Kasumi-1 (cell line): ENCODE results near the gene SEC61A1.

Source experiments
- DNase-seq, 2 experiments: peaks; one replicate each; lab custom pipeline; 2025; lab: John Stamatoyannopoulos, UW

Gene SEC61A1

DNA sequence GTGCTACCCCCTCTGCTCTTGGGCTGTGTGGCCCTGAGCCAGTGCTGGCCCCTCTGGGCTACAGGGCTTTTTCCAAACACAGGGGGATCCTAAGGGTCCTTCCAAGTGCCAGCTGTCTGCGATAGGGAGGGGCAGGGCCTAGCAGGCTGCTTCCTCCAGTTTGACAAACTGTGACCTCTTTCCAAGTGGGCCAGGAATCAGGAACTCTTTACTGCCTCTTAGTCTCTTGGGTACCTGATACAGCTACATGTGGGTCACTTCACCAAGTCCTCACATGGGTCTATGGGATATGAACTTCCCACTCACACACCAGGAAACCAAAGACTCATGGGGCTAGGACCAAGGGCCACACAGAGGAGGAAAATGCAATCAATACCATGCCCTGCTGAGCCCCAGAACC, 25.4 kb downstream of the SEC61A1 start:
- no peak for DNase-seq

- no peak for DNase-seq
Measured at GRCh38 chr3:128078322-128078721, 26.1 kb downstream of the SEC61A1 start.

DNA sequence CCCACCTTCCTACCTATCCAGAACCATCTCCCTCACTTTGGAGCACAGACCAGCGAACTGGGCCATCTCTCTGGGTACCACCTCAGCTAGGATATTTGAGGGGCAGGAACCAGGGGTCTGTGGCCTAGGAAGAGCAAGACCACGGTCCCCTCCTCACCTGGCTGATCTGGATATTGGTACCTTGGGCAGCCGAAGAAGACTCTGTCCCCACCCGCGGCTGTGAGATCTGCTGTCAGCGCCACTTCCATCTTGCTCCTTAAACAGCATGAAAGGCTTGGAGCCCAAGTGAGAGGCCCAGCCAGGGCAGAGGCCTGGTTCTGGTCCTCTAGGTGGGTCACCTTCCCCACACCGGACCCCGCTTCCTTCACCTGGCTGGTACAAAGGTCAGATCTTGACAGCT, 26.6 kb downstream of the SEC61A1 start:
- no peak for DNase-seq

DNA sequence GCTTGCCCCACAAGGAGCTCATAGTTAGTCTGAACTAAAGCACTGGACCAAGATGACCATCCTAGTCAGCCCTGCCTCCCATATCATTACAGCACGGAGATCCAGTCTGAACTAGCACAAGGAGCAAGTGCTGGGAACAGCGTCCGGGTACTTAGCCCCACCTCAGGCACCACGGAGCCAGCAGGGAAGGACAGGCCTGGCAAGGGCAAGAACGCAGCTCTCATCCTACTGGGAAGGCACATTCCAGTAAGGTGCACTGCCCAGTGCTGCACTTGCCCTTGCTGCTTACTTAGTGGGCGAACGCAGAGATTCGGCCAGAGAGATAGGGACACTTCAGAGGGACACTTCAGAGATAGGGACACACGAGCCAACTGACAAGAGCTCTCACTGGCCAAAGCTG, 27.6 kb downstream of the SEC61A1 start:
- DNase-seq, result no peak

DNA sequence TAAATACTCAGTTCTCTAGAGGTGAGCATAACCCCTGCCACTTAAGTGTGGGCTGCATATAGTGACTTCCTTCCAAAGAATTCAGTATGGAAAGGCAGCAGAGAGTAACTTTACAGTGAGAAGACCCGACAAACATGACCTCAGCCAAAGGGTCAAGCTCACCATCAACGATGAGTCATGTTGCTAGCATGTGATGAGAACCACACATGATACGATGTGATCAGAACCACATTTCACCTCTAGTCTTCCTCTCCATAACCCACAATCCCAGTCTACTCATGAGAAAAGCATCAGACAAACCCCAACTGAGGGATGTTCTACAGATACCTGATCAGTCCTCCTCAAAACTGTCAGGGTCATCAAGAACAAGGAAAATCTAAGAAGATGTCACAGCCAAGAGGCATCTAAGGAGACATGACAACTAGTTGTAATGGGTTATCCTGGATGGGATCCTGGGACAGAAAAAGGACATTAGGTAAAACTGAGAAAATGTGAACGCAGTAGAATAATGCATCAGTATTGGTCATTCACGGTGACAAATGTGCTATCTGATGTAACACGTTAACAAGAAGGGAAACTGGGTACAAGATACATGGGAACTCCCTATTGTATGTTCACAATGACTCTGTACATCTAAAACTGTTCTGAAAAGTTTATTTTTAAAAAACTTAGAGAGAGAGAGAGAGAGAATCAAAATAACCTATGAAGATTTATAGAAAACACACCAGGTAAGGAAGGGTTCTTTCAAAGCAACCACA, 28.3 kb downstream of the SEC61A1 start:
- DNase-seq, result no peak

DNA sequence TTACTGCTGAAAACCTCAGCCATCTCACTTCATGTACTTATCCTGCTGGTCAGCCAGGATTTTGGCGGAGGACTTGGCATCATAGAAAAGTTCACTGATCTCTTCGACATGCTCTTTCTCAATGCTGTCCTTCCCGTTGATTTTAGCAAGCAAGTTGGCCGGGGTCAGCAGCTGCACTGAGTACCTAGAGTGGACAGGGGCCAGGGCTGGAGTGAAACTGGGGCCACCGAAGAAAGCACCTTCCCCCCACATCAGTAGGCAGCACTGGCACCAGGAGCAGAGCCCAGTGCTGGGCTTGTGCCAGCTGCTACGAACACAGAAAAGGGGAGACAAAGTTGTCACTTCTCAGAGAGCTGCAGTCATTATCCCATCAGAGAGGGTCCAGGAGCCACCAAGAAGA, 29.0 kb downstream of the SEC61A1 start:
- no peak for DNase-seq

GRCh38 chr3:128081846-128082245, 29.6 kb downstream of the SEC61A1 start:
- no peak for DNase-seq

GRCh38 chr3:128082546-128082945, 30.3 kb downstream of the SEC61A1 start:
- DNase-seq, result no peak

GRCh38 chr3:128083396-128083795, 31.2 kb downstream of the SEC61A1 start:
- no peak for DNase-seq

- no peak for DNase-seq
Measured at GRCh38 chr3:128083980-128084674, 31.9 kb downstream of the SEC61A1 start.

DNA sequence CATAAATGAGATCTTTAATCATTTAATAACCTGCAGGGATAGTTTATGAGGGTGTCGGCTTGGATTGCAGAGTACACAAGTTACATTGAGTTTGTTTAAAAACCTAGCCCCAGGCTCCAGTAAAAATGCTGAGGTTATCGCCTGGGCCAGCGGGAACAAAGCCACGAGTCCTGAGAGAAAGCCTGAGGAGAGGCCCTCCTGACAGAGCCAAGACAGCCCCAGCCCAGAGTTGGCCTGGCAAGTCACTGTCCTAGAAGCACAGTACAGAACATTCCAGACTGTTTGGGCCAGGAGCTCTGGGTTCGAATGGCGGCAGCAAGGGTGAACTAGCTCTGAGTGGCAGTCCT, 32.4 kb downstream of the SEC61A1 start:
- no peak for DNase-seq

DNA sequence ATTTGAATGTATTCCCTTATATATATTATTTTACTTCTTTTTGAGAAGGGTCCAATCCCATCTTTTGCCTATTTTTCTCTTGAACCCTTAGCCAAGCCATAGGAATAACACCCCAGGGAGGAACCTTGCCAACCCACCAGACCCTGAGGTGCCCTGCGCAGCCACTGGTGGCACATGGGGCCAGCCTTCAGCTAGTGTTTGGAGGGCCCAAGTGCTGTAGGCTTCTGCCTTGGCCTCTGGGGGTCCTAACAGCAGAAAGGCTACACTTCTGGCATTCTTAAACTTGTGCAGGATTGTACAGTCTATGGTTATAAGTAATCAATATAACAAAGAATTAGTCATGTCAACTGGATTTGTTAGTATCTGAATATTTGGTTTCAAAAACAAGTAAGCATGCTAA, 36.9 kb downstream of the SEC61A1 start:
- no peak for DNase-seq

- DNase-seq, result no peak
Measured at GRCh38 chr3:128091586-128091985, 39.3 kb downstream of the SEC61A1 start.

GRCh38 chr3:128094295-128095151, 42.3 kb downstream of the SEC61A1 start:
- peak; percentile 58 to 59 for DNase-seq

DNA sequence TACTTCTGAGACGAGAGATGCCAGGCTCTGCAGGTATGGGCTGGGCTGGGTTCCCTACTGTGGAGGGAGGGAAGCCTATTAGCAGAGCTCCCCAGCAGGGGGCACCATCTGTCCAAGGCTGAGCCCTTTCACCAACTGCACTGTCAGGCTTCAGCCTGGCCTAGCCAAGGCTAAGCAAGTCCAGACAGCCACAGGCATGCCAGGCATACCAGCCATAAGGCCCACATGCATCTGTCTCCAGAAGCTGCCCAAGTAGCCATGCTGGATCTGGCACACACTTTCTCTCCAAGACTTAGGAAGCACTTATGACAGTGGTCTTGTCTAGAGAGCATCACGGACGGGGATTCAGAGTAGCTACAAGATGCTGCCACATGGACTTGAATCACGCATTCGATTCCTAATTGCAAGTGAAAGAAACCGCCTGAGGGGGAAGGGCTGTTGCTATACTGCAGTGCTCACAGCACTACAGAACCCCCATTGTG, 43.0 kb downstream of the SEC61A1 start:
- peak; percentile 42 to 63 for DNase-seq

DNA sequence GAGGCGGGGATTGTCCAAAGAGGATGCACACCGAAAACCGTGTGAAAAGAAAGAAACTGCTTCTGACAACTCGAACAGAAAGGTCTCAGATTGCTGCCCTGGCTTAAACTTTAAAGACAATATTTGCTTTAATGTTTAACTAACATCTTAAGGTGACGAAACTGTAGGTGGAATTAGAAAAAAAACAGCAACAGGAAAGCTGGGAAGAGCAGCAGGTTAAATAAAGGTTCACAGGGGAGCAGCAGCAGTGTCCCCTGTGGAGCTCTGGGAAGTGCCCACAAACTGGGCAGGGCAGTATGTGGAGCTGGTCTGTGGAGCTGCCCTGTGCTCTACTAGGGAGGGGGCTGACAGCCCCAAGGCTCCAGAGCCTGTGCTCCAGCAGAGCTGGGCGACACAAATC, 46.0 kb downstream of the SEC61A1 start:
- DNase-seq, result no peak

- no peak for DNase-seq
Measured at GRCh38 chr3:128100161-128100560, 47.9 kb downstream of the SEC61A1 start.

DNA sequence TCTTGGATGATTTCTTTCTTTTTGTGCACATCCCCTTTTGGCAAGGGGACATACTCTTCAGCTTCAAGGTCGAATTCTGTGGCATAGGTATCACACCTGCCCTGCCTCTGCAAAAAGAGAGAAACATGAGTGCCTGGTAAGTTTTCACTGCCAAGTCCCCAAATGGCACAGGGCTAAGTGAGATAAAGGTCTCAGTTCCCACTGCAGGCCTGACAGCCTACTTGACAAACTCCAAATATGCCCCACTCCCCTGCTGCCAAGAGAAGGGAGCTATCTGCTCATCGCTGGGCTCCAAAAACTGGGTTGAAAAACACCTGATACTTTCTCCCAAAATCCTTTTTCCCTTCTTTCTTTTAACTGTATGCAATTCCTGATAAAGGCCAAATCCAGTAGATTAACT, 48.4 kb downstream of the SEC61A1 start:
- no peak for DNase-seq

DNA sequence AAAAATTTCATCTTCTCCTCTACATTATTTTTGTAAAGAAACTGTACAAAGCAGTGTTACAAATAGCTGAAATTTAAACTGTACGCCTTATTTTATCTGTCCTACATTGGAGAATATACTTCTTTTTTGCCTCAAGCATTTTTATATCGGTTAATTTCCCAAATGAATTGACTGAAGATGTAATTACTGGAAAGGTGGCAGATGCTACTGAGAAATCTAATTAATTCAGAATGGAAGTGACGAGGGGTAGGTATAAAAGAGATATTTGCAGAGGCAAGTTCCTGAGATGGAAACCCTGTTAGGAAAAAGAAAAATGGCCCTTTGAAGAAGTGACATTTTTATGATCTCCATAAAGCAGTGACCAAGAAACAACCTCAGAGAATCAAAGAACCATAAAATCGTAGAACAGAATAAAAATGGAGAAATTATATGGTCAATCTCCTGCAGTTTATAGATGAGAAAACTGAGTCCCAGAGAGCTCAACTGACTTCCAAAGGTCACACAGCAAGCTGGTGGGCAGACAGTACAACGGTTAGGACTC, 51.0 kb downstream of the SEC61A1 start:
- no peak for DNase-seq

DNA sequence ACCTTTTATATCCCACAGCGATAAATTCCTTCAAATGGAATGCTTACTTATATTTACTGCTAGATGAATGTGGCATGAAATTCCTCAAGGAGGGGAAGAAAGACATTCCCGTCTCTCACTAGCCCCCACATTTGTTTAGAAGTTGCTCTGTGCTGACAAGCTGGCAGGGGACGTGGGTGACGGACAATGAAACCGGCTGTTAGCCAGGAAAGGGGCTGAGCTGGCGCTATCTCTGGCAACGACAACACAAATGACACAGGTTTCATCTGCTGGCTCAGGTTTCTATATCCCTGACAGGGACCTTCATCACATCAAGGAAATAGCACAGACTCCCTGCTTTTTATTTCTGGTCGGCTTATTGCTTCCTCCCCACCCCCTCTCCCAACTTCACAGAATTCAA, 55.6 kb downstream of the SEC61A1 start:
- DNase-seq, result no peak

DNA sequence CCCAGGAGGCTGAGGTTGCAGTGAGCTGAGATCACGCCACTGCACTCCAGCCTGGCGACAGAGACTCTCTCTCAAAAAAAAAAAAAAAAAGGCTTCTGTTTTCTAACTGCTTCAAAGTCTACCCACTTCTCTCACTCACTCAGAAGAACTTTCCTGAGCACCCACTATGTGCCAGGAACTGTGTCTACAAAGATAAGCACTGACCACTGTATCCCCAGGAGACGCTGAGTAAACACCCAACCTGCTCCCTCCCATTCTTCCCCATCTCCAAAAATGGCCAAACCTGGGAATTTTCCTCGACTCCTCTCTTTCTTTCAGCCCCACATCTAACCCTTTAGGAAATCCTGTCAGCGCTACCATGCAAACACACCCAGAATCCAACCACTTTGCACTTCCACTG, 58.9 kb downstream of the SEC61A1 start:
- DNase-seq, result no peak

- peak; percentile 46 to 48 for DNase-seq
Measured at GRCh38 chr3:128112357-128112968, 60.2 kb downstream of the SEC61A1 start.
